ENCODE data around the gene BOD1.

GRCh38 chr5:173625673-173626504 is 9.4 kb upstream of the BOD1 start:
- TF ChIP-seq CTCF (IDR thresholded peaks at IDR 0.05), result no peak
- TF ChIP-seq POLR2AphosphoS5 (IDR thresholded peaks at IDR 0.05), result no peak
- TF ChIP-seq POLR2A (IDR thresholded peaks at IDR 0.05), result no peak
- TF ChIP-seq EP300 (IDR thresholded peaks at IDR 0.05), result no peak
